Lower leg skin (tissue), 3 donors: ENCODE results near the gene PRLR.

Experiments
- POLR2A ChIP-seq, 2 donors: fragments of 450-650 bp; IDR thresholded peaks; one replicate each; pipeline ENCODE4 v1.6.1; 2016 to 2017; ENCODE audit warnings: antibody characterized with exemption in 2 of 2, mild to moderate bottlenecking in 1 of 2, moderate library complexity in 1 of 2
- TF ChIP-seq, protein P1 (sequence below), 3 donors: fragments of 450-650 bp; IDR thresholded peaks; one replicate each; pipeline ENCODE4 v1.5.1; 2016; ENCODE audit warnings: antibody characterized with exemption in 3 of 3, mild to moderate bottlenecking in 3 of 3, moderate library complexity in 2 of 3

DNA sequence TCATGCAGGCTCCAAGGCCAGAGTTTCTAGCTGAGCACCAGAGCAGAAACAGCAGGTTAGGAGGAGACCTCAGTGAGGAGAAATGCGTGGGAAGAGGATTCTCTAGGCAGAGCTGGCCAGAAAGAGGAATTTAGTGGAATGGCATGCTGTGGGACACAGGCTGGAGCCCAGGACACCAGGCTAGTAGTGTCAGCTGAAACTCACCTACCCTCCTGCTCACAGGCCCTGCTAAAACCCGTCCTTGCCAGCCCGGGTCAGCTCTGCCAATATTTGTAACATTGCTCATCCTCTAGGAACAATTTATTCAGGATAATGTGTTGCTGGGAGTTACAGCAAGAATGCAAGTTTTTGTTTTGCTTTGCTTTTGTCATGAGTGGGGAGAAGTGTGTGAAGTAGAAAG, 142.3 kb downstream of the PRLR start:
- TF ChIP-seq, protein P1, sequence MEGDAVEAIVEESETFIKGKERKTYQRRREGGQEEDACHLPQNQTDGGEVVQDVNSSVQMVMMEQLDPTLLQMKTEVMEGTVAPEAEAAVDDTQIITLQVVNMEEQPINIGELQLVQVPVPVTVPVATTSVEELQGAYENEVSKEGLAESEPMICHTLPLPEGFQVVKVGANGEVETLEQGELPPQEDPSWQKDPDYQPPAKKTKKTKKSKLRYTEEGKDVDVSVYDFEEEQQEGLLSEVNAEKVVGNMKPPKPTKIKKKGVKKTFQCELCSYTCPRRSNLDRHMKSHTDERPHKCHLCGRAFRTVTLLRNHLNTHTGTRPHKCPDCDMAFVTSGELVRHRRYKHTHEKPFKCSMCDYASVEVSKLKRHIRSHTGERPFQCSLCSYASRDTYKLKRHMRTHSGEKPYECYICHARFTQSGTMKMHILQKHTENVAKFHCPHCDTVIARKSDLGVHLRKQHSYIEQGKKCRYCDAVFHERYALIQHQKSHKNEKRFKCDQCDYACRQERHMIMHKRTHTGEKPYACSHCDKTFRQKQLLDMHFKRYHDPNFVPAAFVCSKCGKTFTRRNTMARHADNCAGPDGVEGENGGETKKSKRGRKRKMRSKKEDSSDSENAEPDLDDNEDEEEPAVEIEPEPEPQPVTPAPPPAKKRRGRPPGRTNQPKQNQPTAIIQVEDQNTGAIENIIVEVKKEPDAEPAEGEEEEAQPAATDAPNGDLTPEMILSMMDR (IDR thresholded peaks at IDR 0.05), result no peak
- TF ChIP-seq POLR2A (IDR thresholded peaks at IDR 0.05), result no peak
